Cardiac muscle cell (in vitro differentiated cells and primary cell): ENCODE data around the gene SLC25A12. TPM values are rescaled to one million over a fixed set of nuclear protein-coding genes. Genes with fewer than 3 reads are reported as not detected.
"Not testable (repeated sequence)": the region's sequence is repeated elsewhere in the genome, so short reads cannot be mapped to it uniquely, and the experiment has no call there.

Source experiments
- DNase-seq, 2 donors: peaks; one replicate each; pipeline versions ENCODE4 v3.0.0 to v3.0.0-alpha.2; 2010 to 2017; ENCODE audit warnings: low read depth in 1 of 2, low spot score in 1 of 2
- H3K27ac ChIP-seq: fragments of 200-600 bp; sonication (generic); 2 replicates; pipeline ENCODE4 v1.5.1; 2016
- H3K27me3 ChIP-seq: fragments of 200-600 bp; sonication (generic); 2 replicates; pipeline ENCODE4 v1.6.0; 2016; ENCODE audit warnings: control low read depth
- H3K36me3 ChIP-seq: fragments of 200-600 bp; sonication (generic); 2 replicates; pipeline ENCODE4 v1.5.1; 2016; ENCODE audit warnings: control low read depth
- H3K4me1 ChIP-seq: fragments of 200-600 bp; sonication (generic); 2 replicates; pipeline ENCODE4 v1.8.1; 2017; ENCODE audit warnings: low read depth, mild to moderate bottlenecking, mixed run types
- H3K4me3 ChIP-seq: fragments of 200-600 bp; sonication (generic); 2 replicates; pipeline ENCODE4 v1.5.1; 2016; ENCODE audit warnings: mild to moderate bottlenecking
- H3K9me3 ChIP-seq: fragments of 200-600 bp; sonication (generic); 2 replicates; pipeline ENCODE4 v1.5.1; 2017; ENCODE audit warnings: low read depth, mild to moderate bottlenecking, control low read depth
- CTCF ChIP-seq: IDR thresholded peaks from 2 replicates; pipeline ENCODE4 v1.5.1; 2012; ENCODE audit warnings: low read depth, mild to moderate bottlenecking, low read length
- polyA plus RNA-seq: library from polyadenylated mRNA; unstranded; fragments of >200 nt; fragmentation: Nextera tagmentation; extraction: Ambion mirVana; gene quantifications from 2 replicates; pipeline ENCODE4 v1.2.1, GENCODE V29; 2016
- total RNA-seq: library from RNA; depleted of rRNA; stranded (reverse); fragments of >200 nt; gene quantifications from 2 replicates; pipeline ENCODE4 v1.2.3, GENCODE V29; 2016

SLC25A12 gene
- total and polyA plus RNA-seq, 2 experiments from 2014 or later, result 25.5 to 53.3 TPM

DNA sequence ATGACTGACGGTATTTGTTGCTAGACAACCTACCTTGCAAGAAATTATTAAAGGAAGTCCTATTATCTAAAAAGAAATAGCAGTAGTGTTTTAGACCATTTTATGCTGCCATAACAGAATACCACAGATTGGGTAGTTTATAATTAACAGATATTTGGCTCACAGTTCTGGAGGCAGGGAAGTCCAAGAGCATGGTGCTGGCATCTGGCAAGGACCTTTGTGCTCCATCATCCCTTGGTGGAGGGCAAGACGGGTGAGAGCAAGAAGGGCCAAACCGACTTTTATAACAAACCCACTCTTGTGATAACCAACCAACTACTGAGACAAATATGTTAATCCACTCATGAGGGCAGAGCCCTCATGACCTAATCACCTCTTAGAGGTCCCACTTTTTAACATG is 115.5 kb downstream of the SLC25A12 start:
- Histone ChIP-seq H3K27ac (no peak overlapping the region), H3K36me3 (peaks cover 16% of the 10 kb centered on the region), H3K4me3 (no peak overlapping the region), H3K27me3 (no peaks in the 10 kb centered on the region), H3K9me3 (no peaks in the 10 kb centered on the region), H3K4me1 (no peaks in the 10 kb centered on the region)
- DNase-seq, result no peak
- no peak for TF ChIP-seq CTCF

GRCh38 chr2:171774581-171774980 is 119.5 kb downstream of the SLC25A12 start:
- H3K4me1 ChIP-seq, H3K27me3 ChIP-seq, H3K36me3 ChIP-seq, H3K9me3 ChIP-seq, H3K27ac ChIP-seq, DNase-seq, H3K4me3 ChIP-seq: not testable (repeated sequence)

- Histone ChIP-seq H3K9me3 (no peaks in the 10 kb centered on the region), H3K4me3 (no peak overlapping the region), H3K36me3 (no peaks in the 10 kb centered on the region), H3K27me3 (no peaks in the 10 kb centered on the region), H3K4me1 (no peaks in the 10 kb centered on the region), H3K27ac (no peak overlapping the region)
- no peak for DNase-seq
- no peak for TF ChIP-seq CTCF
These were observed 121.7 kb downstream of the SLC25A12 start for GRCh38 chr2:171772373-171772772.

DNA sequence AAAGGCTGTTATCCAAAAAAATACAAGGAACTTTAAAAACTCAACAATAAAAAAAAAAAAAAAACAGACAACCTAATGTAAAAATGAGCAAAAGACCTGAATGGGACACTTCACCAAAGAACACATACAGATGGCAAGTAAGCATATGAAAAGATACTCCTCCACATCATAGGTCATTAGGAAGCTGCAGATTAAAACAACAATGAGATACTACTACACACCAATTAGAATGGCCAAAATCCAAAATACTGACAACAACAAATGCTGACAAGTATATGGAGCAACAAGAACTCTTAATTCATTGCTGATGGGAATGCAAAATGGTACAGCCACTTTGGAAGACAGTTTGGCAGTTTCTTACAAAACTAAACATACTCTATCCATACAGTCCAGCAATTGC is 122.6 kb downstream of the SLC25A12 start:
- no peak for TF ChIP-seq CTCF

GRCh38 chr2:171763602-171764001 is 130.4 kb downstream of the SLC25A12 start:
- Histone ChIP-seq H3K27me3 (no peaks in the 10 kb centered on the region), H3K4me1 (no peaks in the 10 kb centered on the region), H3K9me3 (no peaks in the 10 kb centered on the region), H3K27ac (no peak overlapping the region), H3K36me3 (no peaks in the 10 kb centered on the region), H3K4me3 (no peak overlapping the region)
- DNase-seq, result no peak
- no peak for TF ChIP-seq CTCF

More for the DNA sequence above, 122.6 kb downstream of the SLC25A12 start:
- no peak for DNase-seq
- Histone ChIP-seq H3K36me3 (no peaks in the 10 kb centered on the region), H3K4me3 (no peak overlapping the region), H3K27me3 (no peaks in the 10 kb centered on the region), H3K27ac (no peak overlapping the region), H3K4me1 (no peaks in the 10 kb centered on the region), H3K9me3 (no peaks in the 10 kb centered on the region)

- Histone ChIP-seq H3K36me3 (no peaks in the 10 kb centered on the region), H3K27me3 (no peaks in the 10 kb centered on the region), H3K9me3 (no peaks in the 10 kb centered on the region), H3K4me1 (no peaks in the 10 kb centered on the region), H3K4me3 (no peak overlapping the region), H3K27ac (no peak overlapping the region)
- no peak for TF ChIP-seq CTCF
- DNase-seq, result peak in 1 of 2 donors; percentile 45
These were observed 131.0 kb downstream of the SLC25A12 start for GRCh38 chr2:171762879-171763573.

GRCh38 chr2:171761176-171761575 is 132.9 kb downstream of the SLC25A12 start:
- not testable (repeated sequence) for H3K4me3 ChIP-seq, H3K36me3 ChIP-seq, H3K27me3 ChIP-seq, DNase-seq, H3K4me1 ChIP-seq, H3K27ac ChIP-seq, H3K9me3 ChIP-seq

GRCh38 chr2:171758762-171759161 is 135.3 kb downstream of the SLC25A12 start:
- H3K9me3 ChIP-seq, H3K4me1 ChIP-seq, H3K36me3 ChIP-seq, H3K27ac ChIP-seq, H3K27me3 ChIP-seq, DNase-seq, H3K4me3 ChIP-seq: not testable (repeated sequence)
